ENCODE measurements around the gene FAM13A. TPM values are rescaled to one million over a fixed set of nuclear protein-coding genes. Genes with fewer than 3 reads are reported as not detected.
A peak's percentile ranks its signal among the peaks of the same experiment; 100 is the strongest.

Gene FAM13A
- 33.4 TPM for total RNA-seq
- long read RNA-seq, full-length matches to known transcripts = 10 of 31 reads
- long read RNA-seq, partial matches to known transcripts = 7 of 31 reads
- long read RNA-seq, other reads (novel, unspliced or antisense) = 14 of 31 reads

- DNase-seq = peak; percentile 66
- ATAC-seq = peak; percentile 94
- no peaks in the 10 kb centered on the region for H3K9me3 ChIP-seq
- intact Hi-C loops (cut with DNase I) = no loop called here
- peak within 1 kb of the TSS; percentile 48 for H3K27ac ChIP-seq
- H3K4me1 ChIP-seq = peaks cover 5% of the 10 kb centered on the region
- H3K36me3 ChIP-seq = no peaks in the 10 kb centered on the region
- no peaks in the 10 kb centered on the region for H3K27me3 ChIP-seq
- TF ChIP-seq, protein P1, sequence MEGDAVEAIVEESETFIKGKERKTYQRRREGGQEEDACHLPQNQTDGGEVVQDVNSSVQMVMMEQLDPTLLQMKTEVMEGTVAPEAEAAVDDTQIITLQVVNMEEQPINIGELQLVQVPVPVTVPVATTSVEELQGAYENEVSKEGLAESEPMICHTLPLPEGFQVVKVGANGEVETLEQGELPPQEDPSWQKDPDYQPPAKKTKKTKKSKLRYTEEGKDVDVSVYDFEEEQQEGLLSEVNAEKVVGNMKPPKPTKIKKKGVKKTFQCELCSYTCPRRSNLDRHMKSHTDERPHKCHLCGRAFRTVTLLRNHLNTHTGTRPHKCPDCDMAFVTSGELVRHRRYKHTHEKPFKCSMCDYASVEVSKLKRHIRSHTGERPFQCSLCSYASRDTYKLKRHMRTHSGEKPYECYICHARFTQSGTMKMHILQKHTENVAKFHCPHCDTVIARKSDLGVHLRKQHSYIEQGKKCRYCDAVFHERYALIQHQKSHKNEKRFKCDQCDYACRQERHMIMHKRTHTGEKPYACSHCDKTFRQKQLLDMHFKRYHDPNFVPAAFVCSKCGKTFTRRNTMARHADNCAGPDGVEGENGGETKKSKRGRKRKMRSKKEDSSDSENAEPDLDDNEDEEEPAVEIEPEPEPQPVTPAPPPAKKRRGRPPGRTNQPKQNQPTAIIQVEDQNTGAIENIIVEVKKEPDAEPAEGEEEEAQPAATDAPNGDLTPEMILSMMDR (IDR thresholded peaks at IDR 0.05) = no peak
- peak within 1 kb of the TSS; percentile 50 for H3K4me3 ChIP-seq
Measured at GRCh38 chr4:89056953-89057398, at the start of gene FAM13A. TSS of gene FAM13A (minus strand) at chr4:89057185. CDS start at chr4:89056964, 221 bp downstream.

DNA sequence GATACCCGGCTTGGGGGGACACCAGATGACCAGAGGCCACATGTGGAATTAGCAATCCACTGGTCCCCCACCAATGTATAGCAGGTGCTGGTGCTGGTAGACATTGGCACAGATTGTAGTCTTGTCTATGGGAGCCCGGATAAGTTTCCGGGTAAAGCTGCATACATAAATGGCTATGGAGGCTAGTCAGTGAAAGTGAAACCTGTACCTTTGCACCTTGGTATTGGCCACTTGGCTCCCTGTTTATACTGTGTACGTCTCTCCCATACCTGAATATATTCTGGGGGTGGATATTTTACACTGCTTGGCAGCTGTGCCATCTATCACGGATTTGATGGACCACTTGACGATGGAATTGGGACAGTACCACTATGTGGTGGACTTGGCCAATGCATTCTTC lies 48.7 kb upstream of the FAM13A start:
- H3K4me1 ChIP-seq = peaks cover 4% of the 10 kb centered on the region
- intact Hi-C loops (cut with DNase I) = no loop called here
- ATAC-seq = no peak
- DNase-seq = no peak
- TF ChIP-seq, protein P1 (IDR thresholded peaks at IDR 0.05) = no peak
- H3K4me3 ChIP-seq = no peak overlapping the region
- H3K9me3 ChIP-seq = no peaks in the 10 kb centered on the region
- H3K27ac ChIP-seq = no peak overlapping the region
- no peaks in the 10 kb centered on the region for H3K36me3 ChIP-seq
- no peaks in the 10 kb centered on the region for H3K27me3 ChIP-seq

GRCh38 chr4:89101256-89102161 lies 44.5 kb upstream of the FAM13A start:
- no peak overlapping the region for H3K4me3 ChIP-seq
- no peaks in the 10 kb centered on the region for H3K4me1 ChIP-seq
- no peaks in the 10 kb centered on the region for H3K27me3 ChIP-seq
- no peak for DNase-seq
- TF ChIP-seq, protein P1 (IDR thresholded peaks at IDR 0.05) = no peak
- H3K27ac ChIP-seq = no peak overlapping the region
- ATAC-seq = no peak
- H3K36me3 ChIP-seq = no peaks in the 10 kb centered on the region
- H3K9me3 ChIP-seq = no peaks in the 10 kb centered on the region
- intact Hi-C loops (cut with DNase I) = no loop called here

GRCh38 chr4:89100853-89101252 lies 43.9 kb upstream of the FAM13A start:
- TF ChIP-seq, protein P1 (IDR thresholded peaks at IDR 0.05) = no peak
- Histone ChIP-seq H3K36me3 (no peaks in the 10 kb centered on the region), H3K27ac (no peak overlapping the region), H3K27me3 (no peaks in the 10 kb centered on the region), H3K4me1 (no peaks in the 10 kb centered on the region), H3K4me3 (no peak overlapping the region), H3K9me3 (no peaks in the 10 kb centered on the region)
- ATAC-seq = no peak
- intact Hi-C loops (cut with DNase I) = no loop called here
- DNase-seq = no peak

- no peaks in the 10 kb centered on the region for H3K4me1 ChIP-seq
- TF ChIP-seq, protein P1 (IDR thresholded peaks at IDR 0.05) = no peak
- intact Hi-C loops (cut with DNase I) = no loop called here
- ATAC-seq = no peak
- H3K9me3 ChIP-seq = no peaks in the 10 kb centered on the region
- H3K27me3 ChIP-seq = no peaks in the 10 kb centered on the region
- H3K27ac ChIP-seq = no peak overlapping the region
- H3K36me3 ChIP-seq = no peaks in the 10 kb centered on the region
- DNase-seq = no peak
- H3K4me3 ChIP-seq = no peak overlapping the region
Measured at GRCh38 chr4:89099471-89099870, 42.5 kb upstream of the FAM13A start.

Measured in upper lobe of right lung (tissue), 1 donor.